ENCODE measurements around the gene PPP3R1.

- TF ChIP-seq, protein P1, sequence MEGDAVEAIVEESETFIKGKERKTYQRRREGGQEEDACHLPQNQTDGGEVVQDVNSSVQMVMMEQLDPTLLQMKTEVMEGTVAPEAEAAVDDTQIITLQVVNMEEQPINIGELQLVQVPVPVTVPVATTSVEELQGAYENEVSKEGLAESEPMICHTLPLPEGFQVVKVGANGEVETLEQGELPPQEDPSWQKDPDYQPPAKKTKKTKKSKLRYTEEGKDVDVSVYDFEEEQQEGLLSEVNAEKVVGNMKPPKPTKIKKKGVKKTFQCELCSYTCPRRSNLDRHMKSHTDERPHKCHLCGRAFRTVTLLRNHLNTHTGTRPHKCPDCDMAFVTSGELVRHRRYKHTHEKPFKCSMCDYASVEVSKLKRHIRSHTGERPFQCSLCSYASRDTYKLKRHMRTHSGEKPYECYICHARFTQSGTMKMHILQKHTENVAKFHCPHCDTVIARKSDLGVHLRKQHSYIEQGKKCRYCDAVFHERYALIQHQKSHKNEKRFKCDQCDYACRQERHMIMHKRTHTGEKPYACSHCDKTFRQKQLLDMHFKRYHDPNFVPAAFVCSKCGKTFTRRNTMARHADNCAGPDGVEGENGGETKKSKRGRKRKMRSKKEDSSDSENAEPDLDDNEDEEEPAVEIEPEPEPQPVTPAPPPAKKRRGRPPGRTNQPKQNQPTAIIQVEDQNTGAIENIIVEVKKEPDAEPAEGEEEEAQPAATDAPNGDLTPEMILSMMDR (IDR thresholded peaks at IDR 0.05; ENCODE audit: insufficient read depth, low read length, poor library complexity, severe bottlenecking): no peak
- no peak for TF ChIP-seq EZH2phosphoT487 (conservative IDR thresholded peaks at IDR 0.05; ENCODE audit: low read length)
These were observed 88.7 kb downstream of the PPP3R1 start for GRCh38 chr2:68163641-68164040.

Measured in SU-DHL-6 (cell line).